Measurements from ENCODE around the gene SYT3.

Gene SYT3, protein sequence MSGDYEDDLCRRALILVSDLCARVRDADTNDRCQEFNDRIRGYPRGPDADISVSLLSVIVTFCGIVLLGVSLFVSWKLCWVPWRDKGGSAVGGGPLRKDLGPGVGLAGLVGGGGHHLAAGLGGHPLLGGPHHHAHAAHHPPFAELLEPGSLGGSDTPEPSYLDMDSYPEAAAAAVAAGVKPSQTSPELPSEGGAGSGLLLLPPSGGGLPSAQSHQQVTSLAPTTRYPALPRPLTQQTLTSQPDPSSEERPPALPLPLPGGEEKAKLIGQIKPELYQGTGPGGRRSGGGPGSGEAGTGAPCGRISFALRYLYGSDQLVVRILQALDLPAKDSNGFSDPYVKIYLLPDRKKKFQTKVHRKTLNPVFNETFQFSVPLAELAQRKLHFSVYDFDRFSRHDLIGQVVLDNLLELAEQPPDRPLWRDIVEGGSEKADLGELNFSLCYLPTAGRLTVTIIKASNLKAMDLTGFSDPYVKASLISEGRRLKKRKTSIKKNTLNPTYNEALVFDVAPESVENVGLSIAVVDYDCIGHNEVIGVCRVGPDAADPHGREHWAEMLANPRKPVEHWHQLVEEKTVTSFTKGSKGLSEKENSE

DNA sequence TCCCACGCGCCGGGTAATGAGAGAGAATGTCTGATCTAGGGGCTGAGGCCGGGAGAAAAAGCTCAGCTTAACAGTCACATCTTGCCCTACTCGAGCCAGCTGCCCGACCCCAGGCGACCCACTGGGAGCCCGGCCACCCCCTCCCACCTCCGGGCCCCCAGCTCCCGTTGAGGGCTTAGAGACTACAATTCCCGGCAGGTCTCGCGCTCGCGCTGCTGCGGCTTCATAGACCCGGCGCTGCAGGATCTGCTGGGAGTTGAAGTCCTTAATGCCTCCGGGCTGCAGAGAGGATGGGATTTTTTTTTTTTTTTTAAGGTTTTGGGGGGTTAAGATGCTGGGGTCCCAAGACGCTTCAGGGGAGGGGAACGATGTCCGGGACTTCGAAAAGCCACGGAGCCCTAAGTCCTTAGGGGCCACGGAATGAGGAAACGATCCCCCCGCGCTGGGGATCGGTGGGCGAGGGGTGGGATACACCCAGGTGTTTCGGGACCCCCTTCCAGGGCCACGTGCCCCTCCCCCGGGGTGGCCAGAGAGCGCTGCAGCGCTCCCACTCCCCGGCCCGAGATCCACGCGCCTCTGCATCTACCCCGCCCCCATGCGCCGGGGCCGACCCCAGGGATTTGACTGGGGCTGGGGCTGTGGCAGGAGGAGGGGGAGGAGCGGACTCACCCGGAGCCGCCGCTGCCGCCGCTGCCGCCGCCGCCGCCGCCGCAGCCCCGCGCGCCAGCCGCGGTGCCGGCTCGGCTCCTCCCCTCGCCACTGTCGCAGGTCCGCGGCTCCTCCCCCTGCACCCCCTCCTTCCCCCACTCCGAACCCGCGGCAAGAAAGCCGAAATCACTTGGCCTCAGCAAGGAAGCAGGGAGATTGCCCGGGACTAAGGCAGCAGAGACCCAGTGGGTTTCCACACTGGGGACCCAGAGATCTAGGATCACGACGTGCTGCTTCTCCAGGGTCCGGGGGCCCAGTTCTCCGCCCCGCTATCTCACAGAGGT, at the start of gene SYT3:
Gene SYT3 (minus strand): TSS at position 761 of the 992 bp plus-strand sequence. CDS start 2,470 bp downstream, outside the sequence.
- DNase-seq (ENCODE audit: low read depth in 2 of 3, low spot score in 2 of 3): no peak

- no peak for DNase-seq (ENCODE audit: low read depth in 2 of 3, low spot score in 2 of 3)
Measured at GRCh38 chr19:50688766-50689165, 49.1 kb upstream of the SYT3 start.

- DNase-seq (ENCODE audit: low read depth in 2 of 3, low spot score in 2 of 3): no peak
Measured at GRCh38 chr19:50686310-50687032, 46.8 kb upstream of the SYT3 start.

GRCh38 chr19:50679177-50680125, 39.8 kb upstream of the SYT3 start:
- peak; percentile 52 to 74 (median 71) for DNase-seq (ENCODE audit: low read depth in 2 of 3, low spot score in 2 of 3)

- no peak for DNase-seq (ENCODE audit: low read depth in 2 of 3, low spot score in 2 of 3)
Measured at GRCh38 chr19:50678323-50678722, 38.6 kb upstream of the SYT3 start.

GRCh38 chr19:50677636-50678035, 38.0 kb upstream of the SYT3 start:
- DNase-seq (ENCODE audit: low read depth in 2 of 3, low spot score in 2 of 3): no peak

GRCh38 chr19:50676625-50677197, 37.0 kb upstream of the SYT3 start:
- DNase-seq (ENCODE audit: low read depth in 2 of 3, low spot score in 2 of 3): no peak

GRCh38 chr19:50673118-50673517, 33.4 kb upstream of the SYT3 start:
- DNase-seq (ENCODE audit: low read depth in 2 of 3, low spot score in 2 of 3): no peak

- DNase-seq (ENCODE audit: low read depth in 2 of 3, low spot score in 2 of 3): no peak
Measured at GRCh38 chr19:50670102-50670380, 30.4 kb upstream of the SYT3 start.

- peak in 2 of 3 experiments; percentile 30 to 42 for DNase-seq (ENCODE audit: low read depth in 2 of 3, low spot score in 2 of 3)
Measured at GRCh38 chr19:50669302-50670101, 29.8 kb upstream of the SYT3 start.

- no peak for DNase-seq (ENCODE audit: low read depth in 2 of 3, low spot score in 2 of 3)
Measured at GRCh38 chr19:50668879-50669278, 29.2 kb upstream of the SYT3 start.

GRCh38 chr19:50668416-50668815, 28.7 kb upstream of the SYT3 start:
- DNase-seq (ENCODE audit: low read depth in 2 of 3, low spot score in 2 of 3): no peak

DNA sequence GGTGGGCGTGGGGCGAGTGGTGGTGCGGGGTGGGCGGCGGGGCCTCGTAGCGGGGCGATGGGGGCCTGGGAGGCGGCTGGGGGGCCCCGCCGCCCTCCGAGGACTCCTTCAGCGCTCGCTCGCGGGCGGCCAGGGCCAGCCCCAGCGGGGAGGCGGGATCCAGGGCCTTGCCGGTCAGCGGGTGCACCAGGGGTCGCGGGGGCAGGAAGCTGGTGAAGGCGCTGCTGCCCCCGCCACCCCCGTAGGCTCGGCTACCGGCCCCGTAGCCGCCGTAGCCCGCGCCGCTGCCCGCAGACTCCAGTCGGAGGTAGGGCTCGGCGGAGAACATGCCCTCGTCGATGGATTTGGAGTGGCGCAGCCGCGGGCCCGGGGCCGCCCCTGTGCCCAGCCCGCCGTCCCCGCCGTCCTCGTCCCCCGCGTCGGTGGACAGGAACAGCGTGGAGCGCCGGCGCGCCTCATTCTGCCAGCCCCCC, 28.1 kb upstream of the SYT3 start:
- no peak for DNase-seq (ENCODE audit: low read depth in 2 of 3, low spot score in 2 of 3)

DNA sequence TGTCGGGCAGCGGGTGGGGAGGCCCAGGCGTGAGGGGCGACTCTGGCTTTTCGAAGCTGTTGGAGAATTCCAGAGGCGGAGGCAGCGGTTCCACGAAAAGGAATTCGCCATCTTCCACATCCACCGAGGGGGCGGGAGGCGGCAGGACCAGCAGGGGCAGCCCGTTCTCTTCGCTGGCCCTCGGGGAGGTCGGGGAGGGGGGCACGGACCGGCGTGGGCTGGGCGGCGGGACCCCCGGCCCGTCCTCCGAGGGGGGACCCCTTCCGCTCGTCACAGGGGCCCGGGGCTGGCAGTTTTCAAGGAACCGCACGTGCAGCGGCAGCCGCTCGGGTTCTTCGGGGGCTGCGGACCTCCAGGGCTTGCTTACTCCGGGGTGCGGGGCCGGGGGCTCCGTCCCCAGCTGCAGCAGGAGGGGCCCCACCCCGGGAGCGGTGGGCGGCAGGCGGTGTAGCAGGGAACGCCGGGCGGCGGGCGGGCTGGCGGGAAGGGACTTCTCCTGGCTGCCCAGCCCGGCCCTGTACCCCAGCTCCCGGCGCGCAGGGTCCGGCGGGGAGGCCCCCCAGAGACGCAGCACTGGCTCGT, 27.6 kb upstream of the SYT3 start:
- DNase-seq (ENCODE audit: low read depth in 2 of 3, low spot score in 2 of 3): no peak

GRCh38 chr19:50666346-50667176, 26.9 kb upstream of the SYT3 start:
- DNase-seq (ENCODE audit: low read depth in 2 of 3, low spot score in 2 of 3): no peak

DNA sequence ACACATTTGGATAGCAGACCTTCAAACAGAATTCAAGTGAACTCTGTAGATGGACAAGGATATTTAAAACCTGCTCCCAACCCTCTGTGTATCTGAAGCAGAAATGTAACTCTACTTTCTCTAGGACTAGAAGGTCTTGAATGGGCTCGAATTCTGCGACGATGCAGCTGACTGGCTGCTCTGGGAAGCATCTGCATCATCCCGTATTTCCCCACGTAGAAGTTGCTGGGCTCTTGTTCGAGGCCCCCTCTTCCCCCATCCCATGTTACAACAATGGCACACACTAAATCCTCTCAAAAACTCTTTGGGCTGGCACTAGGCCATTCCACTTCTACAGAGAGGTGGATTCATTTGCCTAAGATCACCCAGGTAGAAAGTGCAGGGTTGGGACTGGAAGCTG, 24.5 kb upstream of the SYT3 start:
- no peak for DNase-seq (ENCODE audit: low read depth in 2 of 3, low spot score in 2 of 3)

GRCh38 chr19:50663482-50663790, 23.8 kb upstream of the SYT3 start:
- DNase-seq (ENCODE audit: low read depth in 2 of 3, low spot score in 2 of 3): no peak
